Measurements from ENCODE around the gene PPM1L. TPM values are rescaled to one million over a fixed set of nuclear protein-coding genes. Genes with fewer than 3 reads are reported as not detected.

The PPM1L gene
- total RNA-seq, 1 experiment from 2014 or later = 13.2 TPM

GRCh38 chr3:160980740-160981139, 224.7 kb downstream of the PPM1L start (continued):
- TF ChIP-seq EGR1 (IDR thresholded peaks at IDR 0.05; ENCODE audit: low read depth) (no peak), EZH2phosphoT487 (IDR thresholded peaks at IDR 0.05; ENCODE audit: borderline replicate concordance) (no peak), CBX3 (IDR thresholded peaks at IDR 0.05; ENCODE audit: low read depth) (no peak), CEBPB (IDR thresholded peaks at IDR 0.05; ENCODE audit: low read depth) (no peak), EZH2 (IDR thresholded peaks at IDR 0.05) (no peak), ZNF274 (IDR thresholded peaks at IDR 0.05; ENCODE audit: low read depth, low read length) (no peak), POLR2A (IDR thresholded peaks at IDR 0.05; ENCODE audit: borderline replicate concordance, extremely low read depth, insufficient read depth, insufficient read length) (no peak)

- CTCF ChIA-PET = no interaction called here
- Histone ChIP-seq H2AFZ (ENCODE audit: low read depth, low read length, poor library complexity, severe bottlenecking) (no peak overlapping the region), H3K4me1 (ENCODE audit: control insufficient read depth in 1 of 2, insufficient read depth in 2 of 2, low read length in 2 of 2) (no peaks in the 10 kb centered on the region), H3K36me3 (ENCODE audit: control insufficient read depth in 1 of 2, insufficient read depth in 2 of 2, low read length in 2 of 2) (no peaks in the 10 kb centered on the region), H3K27me3 (ENCODE audit: insufficient read depth, low read length) (no peaks in the 10 kb centered on the region), H3K9me2 (ENCODE audit: insufficient read depth) (no peaks in the 10 kb centered on the region), H3K9ac (ENCODE audit: low read length) (no peak overlapping the region), H3K79me2 (ENCODE audit: insufficient read depth, low read length) (no peaks in the 10 kb centered on the region), H3K4me2 (ENCODE audit: low read length) (no peak overlapping the region), H4K20me1 (ENCODE audit: insufficient read depth) (no peaks in the 10 kb centered on the region), H3K9me3 (ENCODE audit: control insufficient read depth in 1 of 2, insufficient read depth in 1 of 2, low read depth in 1 of 2, low read length in 2 of 2) (no peaks in the 10 kb centered on the region), H3K27ac (ENCODE audit: low read depth, low read length) (no peak overlapping the region), H3K4me3 (replicated peaks in 1 of 2; ENCODE audit: low read depth in 1 of 2, low read length in 2 of 2) (no peak overlapping the region)
- ATAC-seq (no peak), DNase-seq (ENCODE audit: low read depth, low spot score) (no peak)
- RAD21 ChIA-PET (ENCODE audit: low non-redundant PET in 1 of 2, low total read pairs in 2 of 2, uncharacterized antibody in 2 of 2, unreplicated experiment in 2 of 2) = no interaction called here
- BruUV-seq (replicated peaks) = no TSS peak
- POLR2A ChIA-PET = no interaction called here
- intact Hi-C loops (cut with micrococcal nuclease) = no loop called here
- TF ChIP-seq JUND (IDR thresholded peaks at IDR 0.05) (no peak), TCF7L2 (IDR thresholded peaks at IDR 0.05; ENCODE audit: borderline replicate concordance, extremely low read depth, insufficient read depth, insufficient read length) (no peak), EZH2phosphoT487 (IDR thresholded peaks at IDR 0.05; ENCODE audit: borderline replicate concordance) (no peak), CEBPB (IDR thresholded peaks at IDR 0.05; ENCODE audit: low read depth) (no peak), SP1 (IDR thresholded peaks at IDR 0.05; ENCODE audit: low read depth) (no peak), POLR2AphosphoS5 (IDR thresholded peaks at IDR 0.05; ENCODE audit: low read depth, low read length) (no peak), REST (IDR thresholded peaks at IDR 0.05; ENCODE audit: low read depth) (no peak), ATF3 (IDR thresholded peaks at IDR 0.05) (no peak), EZH2 (IDR thresholded peaks at IDR 0.05) (no peak), ELF1 (IDR thresholded peaks at IDR 0.05; ENCODE audit: borderline replicate concordance, low read depth) (no peak), EGR1 (IDR thresholded peaks at IDR 0.05; ENCODE audit: low read depth) (no peak), ZNF274 (IDR thresholded peaks at IDR 0.05; ENCODE audit: low read depth, low read length) (no peak), POLR2A (IDR thresholded peaks at IDR 0.05; ENCODE audit: borderline replicate concordance, extremely low read depth, insufficient read depth, insufficient read length) (no peak), MAX (IDR thresholded peaks at IDR 0.05) (no peak), RAD21 (IDR thresholded peaks at IDR 0.05; ENCODE audit: low read depth) (no peak), CTCF (IDR thresholded peaks at IDR 0.05 in 2 of 3, conservative IDR thresholded peaks at IDR 0.05 in 1 of 3; ENCODE audit: borderline replicate concordance in 1 of 3, insufficient read depth in 1 of 3, low read depth in 2 of 3, low read length in 2 of 3) (no peak)
These were observed 225.3 kb downstream of the PPM1L start for GRCh38 chr3:160981217-160981938.

All from HCT116 (cell line).